ENCODE data around the gene ACSS1.

ACSS1 gene

GRCh38 chr20:25025986-25026605 is 31.8 kb downstream of the ACSS1 start:
- no peak for DNase-seq

- no peak for DNase-seq
These were observed 32.7 kb downstream of the ACSS1 start for GRCh38 chr20:25025091-25025861.

- DNase-seq, result no peak
These were observed 33.8 kb downstream of the ACSS1 start for GRCh38 chr20:25024171-25024570.

GRCh38 chr20:25023356-25023755 is 34.6 kb downstream of the ACSS1 start:
- DNase-seq, result no peak

- no peak for DNase-seq
These were observed 35.3 kb downstream of the ACSS1 start for GRCh38 chr20:25022680-25023079.

- no peak for DNase-seq
These were observed 36.6 kb downstream of the ACSS1 start for GRCh38 chr20:25021336-25021735.

- DNase-seq, result no peak
These were observed 37.0 kb downstream of the ACSS1 start for GRCh38 chr20:25020901-25021301.

GRCh38 chr20:25020345-25020744 is 37.6 kb downstream of the ACSS1 start:
- DNase-seq, result no peak

GRCh38 chr20:25019381-25020155 is 38.4 kb downstream of the ACSS1 start:
- DNase-seq, result no peak

- no peak for DNase-seq
These were observed 39.1 kb downstream of the ACSS1 start for GRCh38 chr20:25018841-25019240.

- no peak for DNase-seq
These were observed 39.5 kb downstream of the ACSS1 start for GRCh38 chr20:25018425-25018824.

GRCh38 chr20:25017257-25017803 is 40.6 kb downstream of the ACSS1 start:
- DNase-seq, result no peak

- DNase-seq, result no peak
These were observed 41.5 kb downstream of the ACSS1 start for GRCh38 chr20:25016471-25016870.

GRCh38 chr20:25015986-25016385 is 42.0 kb downstream of the ACSS1 start:
- no peak for DNase-seq

GRCh38 chr20:25014816-25015215 is 43.1 kb downstream of the ACSS1 start:
- DNase-seq, result no peak

GRCh38 chr20:25013478-25014380 is 44.2 kb downstream of the ACSS1 start:
- no peak for DNase-seq

GRCh38 chr20:25012616-25013189 is 45.2 kb downstream of the ACSS1 start:
- no peak for DNase-seq

GRCh38 chr20:25011831-25012241 is 46.1 kb downstream of the ACSS1 start:
- DNase-seq, result no peak

GRCh38 chr20:25011261-25011660 is 46.7 kb downstream of the ACSS1 start:
- no peak for DNase-seq

GRCh38 chr20:25009218-25010145 is 48.5 kb downstream of the ACSS1 start:
- no peak for DNase-seq
